ENCODE measurements around the gene NHLH2.

NHLH2 gene

GRCh38 chr1:115790846-115791245 is 50.1 kb downstream of the NHLH2 start:
- DNase-seq (ENCODE audit: extremely low read depth, insufficient read length): no peak
- Histone ChIP-seq H3K36me3 (ENCODE audit: control insufficient read depth, insufficient read depth, low read length) (no peaks in the 10 kb centered on the region), H3K27me3 (replicated peaks; ENCODE audit: control insufficient read depth, insufficient read depth, low read length) (0 out of 2 replicates have a peak, but pooled peaks cover 2% of the 10 kb centered on the region)

GRCh38 chr1:115790356-115790755 is 50.6 kb downstream of the NHLH2 start:
- no peak for DNase-seq (ENCODE audit: extremely low read depth, insufficient read length)
- Histone ChIP-seq H3K27me3 (replicated peaks; ENCODE audit: control insufficient read depth, insufficient read depth, low read length) (0 out of 2 replicates have a peak, but pooled peaks cover 2% of the 10 kb centered on the region), H3K4me3 (replicated peaks; ENCODE audit: low read depth, low read length) (no peak overlapping the region), H3K36me3 (ENCODE audit: control insufficient read depth, insufficient read depth, low read length) (no peaks in the 10 kb centered on the region)
- no peak for TF ChIP-seq CTCF (IDR thresholded peaks at IDR 0.05; ENCODE audit: insufficient read depth, low read length, poor library complexity, severe bottlenecking)

More at GRCh38 chr1:115790846-115791245, 50.1 kb downstream of the NHLH2 start:
- TF ChIP-seq CTCF (IDR thresholded peaks at IDR 0.05; ENCODE audit: insufficient read depth, low read length, poor library complexity, severe bottlenecking): no peak
- no peak overlapping the region for H3K4me3 ChIP-seq (replicated peaks; ENCODE audit: low read depth, low read length)

Measured in GM06990 (cell line).